ENCODE results near the gene SENP3.

- no peak for TF ChIP-seq CTCF (IDR thresholded peaks at IDR 0.05)
- TF ChIP-seq POLR2A (IDR thresholded peaks at IDR 0.05): no peak
- TF ChIP-seq EP300 (IDR thresholded peaks at IDR 0.05): no peak
Measured at GRCh38 chr17:7549401-7550055, 12.2 kb upstream of the SENP3 start.
